ENCODE data around the gene SLC37A4. TPM values are rescaled to one million over a fixed set of nuclear protein-coding genes. Genes with fewer than 3 reads are reported as not detected.
"Not testable (repeated sequence)": the region's sequence is repeated elsewhere in the genome, so short reads cannot be mapped to it uniquely, and the experiment has no call there.

Gene SLC37A4
- total and polyA plus RNA-seq, 2 experiments from 2014 or later, result 7.9 to 13.7 TPM

DNA sequence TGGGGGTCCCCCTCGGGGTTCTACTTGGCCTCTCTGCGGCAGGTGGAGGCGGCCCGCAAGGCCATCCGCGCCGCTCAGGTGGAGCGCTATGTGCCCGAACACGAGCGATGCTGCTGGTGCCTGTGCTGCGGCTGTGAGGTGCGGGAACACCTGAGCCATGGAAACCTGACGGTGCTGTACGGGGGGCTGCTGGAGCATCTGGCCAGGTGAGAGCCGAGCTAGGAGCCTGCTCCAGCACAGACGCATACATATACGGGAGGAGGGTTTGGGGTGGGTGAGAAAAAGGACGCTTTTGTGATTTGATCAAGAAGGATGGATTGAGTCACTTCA is 32.3 kb downstream of the SLC37A4 start:
- WGBS, 2 experiments (ENCODE audit: low coverage in 1 of 2, low lambda C conversion rate in 2 of 2, missing lambda C conversion rate in 2 of 2), result 2% methylated on average over 18 to 19 of the region's 19 CpGs
- peaks cover 64% of the 10 kb centered on the region for H3K79me2 ChIP-seq (ENCODE audit: insufficient read depth)
- peaks cover 34% of the 10 kb centered on the region for H3F3A ChIP-seq (ENCODE audit: insufficient read depth)
- peak overlapping the region; percentile 75 for H3K27ac ChIP-seq
- peak; percentile 36 for DNase-seq
- no peak for TF ChIP-seq EZH2 (IDR thresholded peaks at IDR 0.05; ENCODE audit: insufficient read depth, poor library complexity, severe bottlenecking)
- no peak for TF ChIP-seq EZH2phosphoT487 (IDR thresholded peaks at IDR 0.05; ENCODE audit: insufficient read depth, low read depth)
- peak overlapping the region; percentile 90 for H3K4me3 ChIP-seq
- no peaks in the 10 kb centered on the region for H3K27me3 ChIP-seq (replicated peaks; ENCODE audit: insufficient read depth)
- no peaks in the 10 kb centered on the region for H3K9me2 ChIP-seq (ENCODE audit: insufficient read depth)
- peak overlapping the region; percentile 99 for H2AFZ ChIP-seq
- H3K4me2 ChIP-seq (ENCODE audit: unreplicated experiment), result peak overlapping the region; percentile 99
- peaks cover 26% of the 10 kb centered on the region for H3K4me1 ChIP-seq (ENCODE audit: insufficient read depth)
- in situ Hi-C loops (cut with MboI), result no loop called here
- H3K9ac ChIP-seq, result peak overlapping the region; percentile 82
- peaks cover 20% of the 10 kb centered on the region for H3K36me3 ChIP-seq (ENCODE audit: low read depth)
- H4K20me1 ChIP-seq (ENCODE audit: insufficient read depth), result no peaks in the 10 kb centered on the region
- H3K9me3 ChIP-seq (ENCODE audit: low read depth), result no peaks in the 10 kb centered on the region

GRCh38 chr11:118997627-118998387 is 32.9 kb downstream of the SLC37A4 start, which contains the start of gene CENATAC:
Gene CENATAC (plus strand): TSS chr11:118998138. CDS start chr11:118998198, 60 bp downstream.
- Histone ChIP-seq H2AFZ (peak within 1 kb of the TSS; percentile 99), H3K9me3 (ENCODE audit: low read depth) (no peaks in the 10 kb centered on the region), H3K79me2 (ENCODE audit: insufficient read depth) (peaks cover 61% of the 10 kb centered on the region), H3K36me3 (ENCODE audit: low read depth) (peaks cover 20% of the 10 kb centered on the region), H3K27ac (peak within 1 kb of the TSS; percentile 75), H3K4me3 (peak within 1 kb of the TSS; percentile 90), H3K9ac (peak within 1 kb of the TSS; percentile 82), H3K9me2 (ENCODE audit: insufficient read depth) (no peaks in the 10 kb centered on the region), H3K4me1 (ENCODE audit: insufficient read depth) (peaks cover 26% of the 10 kb centered on the region), H3F3A (ENCODE audit: insufficient read depth) (peaks cover 34% of the 10 kb centered on the region), H3K27me3 (replicated peaks; ENCODE audit: insufficient read depth) (no peaks in the 10 kb centered on the region), H4K20me1 (ENCODE audit: insufficient read depth) (no peaks in the 10 kb centered on the region), H3K4me2 (ENCODE audit: unreplicated experiment) (peak within 1 kb of the TSS; percentile 99)
- peak; percentile 96 for DNase-seq
- in situ Hi-C loops (cut with MboI), result no loop called here
- TF ChIP-seq EZH2phosphoT487 (IDR thresholded peaks at IDR 0.05; ENCODE audit: insufficient read depth, low read depth) (no peak), EZH2 (IDR thresholded peaks at IDR 0.05; ENCODE audit: insufficient read depth, poor library complexity, severe bottlenecking) (no peak)
- 1% methylated on average over 46 to 54 of the region's 54 CpGs for WGBS, 2 experiments (ENCODE audit: low coverage in 1 of 2, low lambda C conversion rate in 2 of 2, missing lambda C conversion rate in 2 of 2)

- peak; percentile 66 for DNase-seq
- WGBS, 2 experiments (ENCODE audit: low coverage in 1 of 2, low lambda C conversion rate in 2 of 2, missing lambda C conversion rate in 2 of 2), result 11 to 16% methylated on average over 22 of the region's 22 CpGs
- peak overlapping the region; percentile 99 for H2AFZ ChIP-seq
Observed at GRCh38 chr11:118996926-118997626, 33.6 kb downstream of the SLC37A4 start.

GRCh38 chr11:118991486-118992038 is 39.1 kb downstream of the SLC37A4 start:
- H3F3A ChIP-seq (ENCODE audit: insufficient read depth); H4K20me1 ChIP-seq (ENCODE audit: insufficient read depth); H3K27ac ChIP-seq; H3K4me3 ChIP-seq; H3K9ac ChIP-seq; H2AFZ ChIP-seq; H3K36me3 ChIP-seq (ENCODE audit: low read depth); DNase-seq; H3K27me3 ChIP-seq (replicated peaks; ENCODE audit: insufficient read depth); H3K9me2 ChIP-seq (ENCODE audit: insufficient read depth); in situ Hi-C loops (cut with MboI); H3K4me2 ChIP-seq (ENCODE audit: unreplicated experiment); H3K4me1 ChIP-seq (ENCODE audit: insufficient read depth); H3K9me3 ChIP-seq (ENCODE audit: low read depth): not testable (repeated sequence)
- 94 to 97% methylated on average over 2 to 44 of the region's 44 CpGs for WGBS, 2 experiments (ENCODE audit: low coverage in 1 of 2, low lambda C conversion rate in 2 of 2, missing lambda C conversion rate in 2 of 2)
- peaks cover 11% of the 10 kb centered on the region; the same call in 1 of the 2 replicates for H3K79me2 ChIP-seq (ENCODE audit: insufficient read depth)

More at GRCh38 chr11:118996926-118997626, 33.6 kb downstream of the SLC37A4 start:
- Histone ChIP-seq H3K9me2 (ENCODE audit: insufficient read depth) (no peaks in the 10 kb centered on the region), H3K79me2 (ENCODE audit: insufficient read depth) (peaks cover 55% of the 10 kb centered on the region), H3K36me3 (ENCODE audit: low read depth) (peaks cover 13% of the 10 kb centered on the region), H3K9me3 (ENCODE audit: low read depth) (no peaks in the 10 kb centered on the region), H4K20me1 (ENCODE audit: insufficient read depth) (no peaks in the 10 kb centered on the region), H3K4me2 (ENCODE audit: unreplicated experiment) (peak overlapping the region; percentile 99), H3K9ac (peak overlapping the region; percentile 82), H3F3A (ENCODE audit: insufficient read depth) (peaks cover 34% of the 10 kb centered on the region), H3K27ac (peak overlapping the region; percentile 75), H3K27me3 (replicated peaks; ENCODE audit: insufficient read depth) (no peaks in the 10 kb centered on the region), H3K4me1 (ENCODE audit: insufficient read depth) (peaks cover 26% of the 10 kb centered on the region), H3K4me3 (peak overlapping the region; percentile 90)
- TF ChIP-seq EZH2 (IDR thresholded peaks at IDR 0.05; ENCODE audit: insufficient read depth, poor library complexity, severe bottlenecking) (no peak), EZH2phosphoT487 (IDR thresholded peaks at IDR 0.05; ENCODE audit: insufficient read depth, low read depth) (no peak)
- in situ Hi-C loops (cut with MboI), result no loop called here

All from GM23248 (cell line).